Measurements from ENCODE around the gene OR7A5.

DNA sequence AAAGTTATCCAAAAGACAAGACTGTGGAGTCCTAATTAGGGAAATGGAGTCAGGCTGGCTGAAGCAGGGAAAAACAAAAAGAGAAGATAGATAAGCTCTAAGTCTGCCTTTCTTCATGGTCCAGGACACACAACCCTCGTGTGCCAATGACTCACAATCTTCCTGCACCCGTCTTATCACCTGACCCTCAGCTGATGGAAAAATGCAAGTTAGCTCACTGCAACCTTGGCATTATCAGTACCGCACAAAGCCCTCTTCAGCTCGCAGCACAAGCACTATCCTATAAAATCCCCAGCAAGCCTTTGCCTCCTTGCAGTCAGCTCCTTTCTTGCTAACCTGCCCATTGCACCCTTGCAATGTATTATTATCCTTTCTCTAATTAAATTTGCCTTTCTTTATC is 4.3 kb downstream of the OR7A5 start:
- TF ChIP-seq, protein P1, sequence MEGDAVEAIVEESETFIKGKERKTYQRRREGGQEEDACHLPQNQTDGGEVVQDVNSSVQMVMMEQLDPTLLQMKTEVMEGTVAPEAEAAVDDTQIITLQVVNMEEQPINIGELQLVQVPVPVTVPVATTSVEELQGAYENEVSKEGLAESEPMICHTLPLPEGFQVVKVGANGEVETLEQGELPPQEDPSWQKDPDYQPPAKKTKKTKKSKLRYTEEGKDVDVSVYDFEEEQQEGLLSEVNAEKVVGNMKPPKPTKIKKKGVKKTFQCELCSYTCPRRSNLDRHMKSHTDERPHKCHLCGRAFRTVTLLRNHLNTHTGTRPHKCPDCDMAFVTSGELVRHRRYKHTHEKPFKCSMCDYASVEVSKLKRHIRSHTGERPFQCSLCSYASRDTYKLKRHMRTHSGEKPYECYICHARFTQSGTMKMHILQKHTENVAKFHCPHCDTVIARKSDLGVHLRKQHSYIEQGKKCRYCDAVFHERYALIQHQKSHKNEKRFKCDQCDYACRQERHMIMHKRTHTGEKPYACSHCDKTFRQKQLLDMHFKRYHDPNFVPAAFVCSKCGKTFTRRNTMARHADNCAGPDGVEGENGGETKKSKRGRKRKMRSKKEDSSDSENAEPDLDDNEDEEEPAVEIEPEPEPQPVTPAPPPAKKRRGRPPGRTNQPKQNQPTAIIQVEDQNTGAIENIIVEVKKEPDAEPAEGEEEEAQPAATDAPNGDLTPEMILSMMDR (IDR thresholded peaks at IDR 0.05 in 4 of 5, conservative IDR thresholded peaks at IDR 0.05 in 1 of 5) = no peak
- TF ChIP-seq POLR2A (IDR thresholded peaks at IDR 0.05) = no peak

All from gastrocnemius medialis (tissue), 4 donors.